HepG2 (cell line): ENCODE data around the gene YEATS4. TPM values are rescaled to one million over a fixed set of nuclear protein-coding genes. Genes with fewer than 3 reads are reported as not detected.

ENCODE experiments used
- ARID2 ChIP-seq: sonication (generic); formaldehyde crosslinking; IDR thresholded peaks from 2 replicates; pipeline ENCODE4 v1.8.1; 2022; ENCODE audit warnings: mild to moderate bottlenecking, missing genetic modification reagents, borderline replicate concordance
- CREBL2 ChIP-seq: sonication (generic); formaldehyde crosslinking; IDR thresholded peaks from 2 replicates; pipeline ENCODE4 v1.8.1; 2023; ENCODE audit warnings: missing genetic modification reagents, mild to moderate bottlenecking, borderline replicate concordance
- CTCF ChIP-seq: sonication (generic); formaldehyde crosslinking; IDR thresholded peaks from 2 replicates; pipeline ENCODE4 v1.5.0; 2020; ENCODE audit warnings: mild to moderate bottlenecking, missing genetic modification reagents, moderate library complexity
- GABPB1 ChIP-seq: IDR thresholded peaks from 2 replicates; pipeline ENCODE4 v1.6.1; 2016; ENCODE audit warnings: mild to moderate bottlenecking, missing genetic modification reagents, moderate library complexity, missing compliant biosample characterization
- HHEX ChIP-seq: IDR thresholded peaks from 2 replicates; pipeline ENCODE4 v1.6.1; 2016; ENCODE audit warnings: control low read depth
- HMG20B ChIP-seq: conservative IDR thresholded peaks from 2 replicates; pipeline ENCODE4 v1.6.1; 2016; ENCODE audit warnings: missing genetic modification reagents, missing compliant biosample characterization
- HNRNPK ChIP-seq: fragments of 200-400 bp; formaldehyde crosslinking; IDR thresholded peaks from 2 replicates; pipeline ENCODE4 v1.6.1; 2018; ENCODE audit warnings: low read length, low read depth, moderate library complexity, mild to moderate bottlenecking; ENCODE audit not compliant: poor library complexity, severe bottlenecking
- MXD3 ChIP-seq: IDR thresholded peaks from 2 replicates; pipeline ENCODE4 v1.6.1; 2016; ENCODE audit warnings: mild to moderate bottlenecking, missing biosample characterization, missing genetic modification reagents
- POLR2AphosphoS2 ChIP-seq: IDR thresholded peaks from 2 replicates; pipeline ENCODE4 v1.6.1; 2011; ENCODE audit warnings: low read depth, low read length, improper control_type of control experiment
- PRDM15 ChIP-seq: sonication (generic); formaldehyde crosslinking; IDR thresholded peaks from 2 replicates; pipeline ENCODE4 v1.4.0; 2020; ENCODE audit warnings: missing genetic modification reagents
- RBFOX2 ChIP-seq: fragments of 200-400 bp; formaldehyde crosslinking; IDR thresholded peaks from 2 replicates; pipeline ENCODE4 v1.6.1; 2017; ENCODE audit warnings: low read depth, mild to moderate bottlenecking, low read length
- SMAD3 ChIP-seq: sonication (generic); formaldehyde crosslinking; IDR thresholded peaks from 2 replicates; pipeline ENCODE4 v1.4.0; 2020; ENCODE audit warnings: missing genetic modification reagents
- SNAPC5 ChIP-seq: sonication (generic); formaldehyde crosslinking; IDR thresholded peaks from 2 replicates; pipeline ENCODE4 v1.8.1; 2023; ENCODE audit warnings: mild to moderate bottlenecking, missing genetic modification reagents, borderline replicate concordance
- TAF1 ChIP-seq: sonication (generic); formaldehyde crosslinking; IDR thresholded peaks from 2 replicates; pipeline ENCODE4 v1.4.0; 2020; ENCODE audit warnings: missing genetic modification reagents
- ZBTB8A ChIP-seq: sonication (generic); formaldehyde crosslinking; IDR thresholded peaks from 2 replicates; pipeline ENCODE4 v1.4.0; 2020; ENCODE audit warnings: mild to moderate bottlenecking, low read depth, missing genetic modification reagents, borderline replicate concordance
- ZNF12 ChIP-seq: sonication (generic); formaldehyde crosslinking; IDR thresholded peaks from 2 replicates; pipeline ENCODE4 v1.5.0; 2020; ENCODE audit warnings: missing genetic modification reagents
- ZNF605 ChIP-seq: sonication (generic); formaldehyde crosslinking; IDR thresholded peaks from 2 replicates; pipeline ENCODE4 v1.8.0; 2022; ENCODE audit warnings: mild to moderate bottlenecking, missing genetic modification reagents
- ZNF614 ChIP-seq: IDR thresholded peaks from 2 replicates; pipeline ENCODE4 v1.6.1; 2018; ENCODE audit warnings: missing biosample characterization, missing genetic modification reagents, inconsistent platforms, borderline replicate concordance
- ZNF710 ChIP-seq: sonication (generic); formaldehyde crosslinking; IDR thresholded peaks from 2 replicates; pipeline ENCODE4 v1.5.0; 2020; ENCODE audit warnings: mild to moderate bottlenecking, missing genetic modification reagents, borderline replicate concordance
- ZNF775 ChIP-seq: sonication (generic); formaldehyde crosslinking; IDR thresholded peaks from 2 replicates; pipeline ENCODE4 v1.4.0; 2020; ENCODE audit warnings: missing genetic modification reagents, mild to moderate bottlenecking, moderate library complexity, borderline replicate concordance
- ZNF878 ChIP-seq: sonication (generic); formaldehyde crosslinking; IDR thresholded peaks from 2 replicates; pipeline ENCODE4 v1.8.1; 2023; ENCODE audit warnings: mild to moderate bottlenecking, missing genetic modification reagents, moderate library complexity
- polyA plus RNA-seq, 8 experiments: library from polyadenylated mRNA; depleted of rRNA in 3 of 8; stranded (reverse) in 7 of 8; unstranded in 1 of 8; fragments of >200 nt; fragmentation: Illumina TruSeq in 4 of 8; extraction: Trizol in 4 of 8; gene quantifications; 2 replicates each; pipeline versions ENCODE4 v1.2.1 to v1.2.3, GENCODE V29; 2011 to 2016; ENCODE audit warnings: low read depth in 4 of 8, missing spikeins in 1 of 8, mixed read lengths in 1 of 8; ENCODE audit not compliant: insufficient read depth in 1 of 8
- total RNA-seq, 5 experiments: library from RNA; depleted of rRNA; stranded (reverse); fragments of >200 nt; fragmentation: Illumina TruSeq; extraction: Trizol; gene quantifications; 2 replicates each; pipeline ENCODE4 v1.2.3, GENCODE V29; 2016; ENCODE audit warnings: low read depth in 1 of 5

Gene YEATS4
- total and polyA plus RNA-seq, 2 of the 13 experiments (the other 11 are each of a cell fraction or from before 2014, with no cell fraction given): 16.8 to 45.0 TPM

- TF ChIP-seq POLR2AphosphoS2: no peak
- TF ChIP-seq ZNF710 (CRISPR knock-in tag): peak; percentile 91
- no peak for TF ChIP-seq CREBL2 (CRISPR knock-in tag)
- TF ChIP-seq SMAD3 (CRISPR knock-in tag): peak; percentile 38; the same call in 1 of the 2 replicates
- peak; percentile 61; the same call in 1 of the 2 replicates for TF ChIP-seq MXD3 (CRISPR knock-in tag)
- no peak for TF ChIP-seq ZNF775 (CRISPR knock-in tag)
- no peak for TF ChIP-seq GABPB1 (CRISPR knock-in tag)
- peak; percentile 82 for TF ChIP-seq RBFOX2
- peak; percentile 53; the same call in 1 of the 2 replicates for TF ChIP-seq TAF1
- peak; percentile 50; the same call in 1 of the 2 replicates for TF ChIP-seq HMG20B
- TF ChIP-seq SNAPC5 (CRISPR knock-in tag): peak; percentile 83; the same call in 1 of the 2 replicates
- TF ChIP-seq ARID2 (CRISPR knock-in tag): no peak
- TF ChIP-seq ZNF614 (CRISPR knock-in tag): peak; percentile 84; the same call in 1 of the 2 replicates
- peak; percentile 11 for TF ChIP-seq HNRNPK
- TF ChIP-seq ZNF878 (CRISPR knock-in tag): peak; percentile 75
- peak; percentile 76; the same call in 1 of the 2 replicates for TF ChIP-seq ZNF605 (CRISPR knock-in tag)
- TF ChIP-seq ZNF12 (CRISPR knock-in tag): peak; percentile 77; the same call in 1 of the 2 replicates
- TF ChIP-seq PRDM15 (CRISPR knock-in tag): no peak
- TF ChIP-seq CTCF: 0 out of 2 replicates have a peak, but pooled peaks have one; percentile 8
- no peak for TF ChIP-seq HHEX (CRISPR knock-in tag)
- TF ChIP-seq ZBTB8A (CRISPR knock-in tag): no peak
Measured at GRCh38 chr12:69354556-69355187, 4.9 kb upstream of the YEATS4 start (continued).
